ENCODE results near the gene TTC3. TPM values are rescaled to one million over a fixed set of nuclear protein-coding genes. Genes with fewer than 3 reads are reported as not detected.
A peak's percentile ranks its signal among the peaks of the same experiment; 100 is the strongest.

TTC3 gene
- polyA plus RNA-seq, 4 donors: 18.6 to 106 (median 29.0) TPM

GRCh38 chr21:37244501-37245095, 171.5 kb downstream of the TTC3 start:
- no peaks in the 10 kb centered on the region for H3K9me3 ChIP-seq (ENCODE audit: control insufficient read depth in 2 of 2, insufficient read depth in 1 of 2, low read depth in 1 of 2, low read length in 1 of 2)
- H3K4me3 ChIP-seq (ENCODE audit: low read depth in 1 of 3, low read length in 3 of 3): no peak overlapping the region
- no peaks in the 10 kb centered on the region for H3K4me1 ChIP-seq (ENCODE audit: control insufficient read depth in 3 of 3, insufficient read depth in 2 of 3, low read depth in 1 of 3, low read length in 2 of 3)
- no peak for DNase-seq
- no peak overlapping the region for H3K27ac ChIP-seq (ENCODE audit: low read depth in 1 of 3, low read length in 2 of 3)
- WGBS, 3 donors: 71 to 83% (median 75%) methylated on average over 12 of the region's 12 CpGs
- FAIRE-seq: no peak
- peaks cover 0 to 24% (median 5%) of the 10 kb centered on the region in 3 donors for H3K36me3 ChIP-seq (ENCODE audit: control insufficient read depth in 3 of 3, insufficient read depth in 2 of 3, low read depth in 1 of 3, low read length in 3 of 3)
- H3K27me3 ChIP-seq (ENCODE audit: control insufficient read depth in 3 of 3, insufficient read depth in 3 of 3, low read length in 3 of 3): no peaks in the 10 kb centered on the region

DNA sequence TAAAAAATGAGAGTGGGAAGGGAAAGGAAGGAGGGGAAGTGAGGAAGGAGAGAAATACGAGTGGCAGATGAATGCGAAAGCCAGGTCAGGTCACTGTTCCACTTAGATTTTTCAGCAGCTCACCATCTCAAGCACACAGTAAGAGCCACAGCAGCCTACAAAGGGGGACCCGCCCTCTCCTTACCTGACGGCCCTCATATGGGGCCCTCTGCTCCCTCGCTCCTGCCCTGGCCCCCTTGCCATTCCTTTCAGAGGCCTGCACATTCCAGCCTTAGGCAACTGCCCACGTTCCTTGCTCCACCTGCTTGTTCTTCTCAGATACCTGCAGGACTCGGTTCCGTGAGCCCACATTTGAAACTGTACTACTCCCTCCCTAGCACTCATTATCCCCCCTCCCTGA, 172.1 kb downstream of the TTC3 start:
- Histone ChIP-seq H3K36me3 (ENCODE audit: control insufficient read depth in 3 of 3, insufficient read depth in 2 of 3, low read depth in 1 of 3, low read length in 3 of 3) (peaks cover 0 to 21% (median 5%) of the 10 kb centered on the region in 3 donors), H3K4me3 (ENCODE audit: low read depth in 1 of 3, low read length in 3 of 3) (no peak overlapping the region), H3K27ac (ENCODE audit: low read depth in 1 of 3, low read length in 2 of 3) (no peak overlapping the region), H3K4me1 (ENCODE audit: control insufficient read depth in 3 of 3, insufficient read depth in 2 of 3, low read depth in 1 of 3, low read length in 2 of 3) (no peaks in the 10 kb centered on the region), H3K27me3 (ENCODE audit: control insufficient read depth in 3 of 3, insufficient read depth in 3 of 3, low read length in 3 of 3) (no peaks in the 10 kb centered on the region), H3K9me3 (ENCODE audit: control insufficient read depth in 2 of 2, insufficient read depth in 1 of 2, low read depth in 1 of 2, low read length in 1 of 2) (no peaks in the 10 kb centered on the region)
- 87 to 91% (median 89%) methylated on average over 8 of the region's 8 CpGs for WGBS, 3 donors
- FAIRE-seq (no peak), DNase-seq (peak in 1 of 2 donors; percentile 15)

- no peak overlapping the region for H3K4me3 ChIP-seq (ENCODE audit: low read depth in 1 of 3, low read length in 3 of 3)
- no peaks in the 10 kb centered on the region for H3K4me1 ChIP-seq (ENCODE audit: control insufficient read depth in 3 of 3, insufficient read depth in 2 of 3, low read depth in 1 of 3, low read length in 2 of 3)
- FAIRE-seq (no peak), DNase-seq (no peak)
- 80 to 86% (median 83%) methylated on average over 1 of the region's 1 CpG for WGBS, 3 donors
- H3K27me3 ChIP-seq (ENCODE audit: control insufficient read depth in 3 of 3, insufficient read depth in 3 of 3, low read length in 3 of 3): no peaks in the 10 kb centered on the region
- H3K27ac ChIP-seq (ENCODE audit: low read depth in 1 of 3, low read length in 2 of 3): no peak overlapping the region
- H3K36me3 ChIP-seq (ENCODE audit: control insufficient read depth in 3 of 3, insufficient read depth in 2 of 3, low read depth in 1 of 3, low read length in 3 of 3): peaks cover 0 to 6% (median 0%) of the 10 kb centered on the region in 3 donors
- no peaks in the 10 kb centered on the region for H3K9me3 ChIP-seq (ENCODE audit: control insufficient read depth in 2 of 2, insufficient read depth in 1 of 2, low read depth in 1 of 2, low read length in 1 of 2)
Measured at GRCh38 chr21:37248298-37248697, 175.2 kb downstream of the TTC3 start.

DNA sequence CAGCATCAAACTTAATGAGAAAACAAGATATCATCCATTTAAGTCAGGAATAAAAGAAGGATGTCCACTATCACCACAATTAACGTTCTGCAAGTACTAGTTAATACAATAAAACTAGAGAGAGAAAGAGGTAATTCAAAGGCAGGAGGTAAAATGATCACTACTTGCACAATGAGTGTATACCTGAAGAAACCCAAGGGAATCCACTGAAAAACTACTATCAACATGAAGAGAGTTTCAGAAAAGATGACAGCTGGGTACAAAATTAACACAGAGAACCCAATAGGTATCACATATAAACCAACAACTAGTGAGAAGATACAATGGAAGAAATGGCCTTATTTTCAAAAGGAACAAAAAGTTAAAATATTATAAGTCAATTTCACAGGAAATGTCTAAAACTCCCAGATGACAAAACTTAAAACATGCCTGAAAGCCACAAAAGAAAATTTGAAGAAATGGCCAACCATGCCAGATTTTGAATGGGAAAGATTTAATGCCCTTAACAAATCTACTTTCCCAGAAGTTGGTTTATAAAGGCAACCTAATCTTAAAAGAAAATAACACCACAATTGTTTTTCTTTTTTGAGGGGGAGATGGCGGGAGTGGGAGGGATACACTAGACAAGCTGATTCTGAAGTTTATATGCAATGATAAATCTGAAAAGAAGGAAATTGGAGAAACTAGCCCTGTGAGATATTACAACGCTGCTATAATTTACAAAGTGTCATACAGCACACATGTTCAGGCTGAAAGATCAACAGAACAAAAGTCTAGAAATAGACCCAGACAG, 176.3 kb downstream of the TTC3 start:
- DNase-seq: no peak
- no peak for FAIRE-seq
- Histone ChIP-seq H3K4me1 (ENCODE audit: control insufficient read depth in 3 of 3, insufficient read depth in 2 of 3, low read depth in 1 of 3, low read length in 2 of 3) (no peaks in the 10 kb centered on the region), H3K27me3 (ENCODE audit: control insufficient read depth in 3 of 3, insufficient read depth in 3 of 3, low read length in 3 of 3) (no peaks in the 10 kb centered on the region), H3K27ac (ENCODE audit: low read depth in 1 of 3, low read length in 2 of 3) (no peak overlapping the region), H3K9me3 (ENCODE audit: control insufficient read depth in 2 of 2, insufficient read depth in 1 of 2, low read depth in 1 of 2, low read length in 1 of 2) (no peaks in the 10 kb centered on the region), H3K36me3 (ENCODE audit: control insufficient read depth in 3 of 3, insufficient read depth in 2 of 3, low read depth in 1 of 3, low read length in 3 of 3) (no peaks in the 10 kb centered on the region), H3K4me3 (ENCODE audit: low read depth in 1 of 3, low read length in 3 of 3) (no peak overlapping the region)
- WGBS, 3 donors: 80 to 91% (median 87%) methylated on average over 3 of the region's 3 CpGs

DNA sequence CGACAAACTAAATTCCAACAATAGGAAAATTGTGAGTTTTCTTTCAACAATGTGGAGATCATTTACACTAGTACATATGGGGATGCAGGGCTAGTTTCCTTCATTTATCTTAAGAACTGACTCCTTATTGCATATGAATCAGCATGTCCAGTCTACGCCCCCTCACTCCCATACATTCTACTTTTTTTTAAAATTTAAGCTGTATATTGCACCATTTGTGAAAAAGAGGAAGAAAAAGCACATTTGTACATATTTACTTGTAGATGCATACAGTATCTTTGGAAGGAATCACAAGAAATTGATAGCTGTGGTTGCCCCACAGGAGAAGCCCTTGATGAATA, 178.2 kb downstream of the TTC3 start:
- Histone ChIP-seq H3K4me3 (ENCODE audit: low read depth in 1 of 3, low read length in 3 of 3) (no peak overlapping the region), H3K4me1 (ENCODE audit: control insufficient read depth in 3 of 3, insufficient read depth in 2 of 3, low read depth in 1 of 3, low read length in 2 of 3) (no peaks in the 10 kb centered on the region), H3K27me3 (ENCODE audit: control insufficient read depth in 3 of 3, insufficient read depth in 3 of 3, low read length in 3 of 3) (no peaks in the 10 kb centered on the region), H3K27ac (ENCODE audit: low read depth in 1 of 3, low read length in 2 of 3) (no peak overlapping the region), H3K36me3 (ENCODE audit: control insufficient read depth in 3 of 3, insufficient read depth in 2 of 3, low read depth in 1 of 3, low read length in 3 of 3) (no peaks in the 10 kb centered on the region), H3K9me3 (ENCODE audit: control insufficient read depth in 2 of 2, insufficient read depth in 1 of 2, low read depth in 1 of 2, low read length in 1 of 2) (no peaks in the 10 kb centered on the region)
- no peak for DNase-seq
- FAIRE-seq: no peak
- 80 to 97% (median 86%) methylated on average over 2 of the region's 2 CpGs for WGBS, 3 donors

Other genes with a start within 250 kb of the TTC3 start
- gene HLCS, start 106.6 kb upstream of the TTC3 start, polyA plus RNA-seq: 10 to 100 TPM in 1 of 4 donors, 1 to 10 TPM in 3; 2.7 to 13.7 (median 4.9) TPM
- gene RIPPLY3, start 66.6 kb upstream of the TTC3 start, polyA plus RNA-seq: under 1 TPM in 2 of 4 donors, not detected in 2; 0.07 to 0.21 TPM
- 10 to 100 TPM; 10.5 to 43.3 (median 24.4) TPM for gene PIGP, start 183 bp upstream of the TTC3 start, polyA plus RNA-seq
- gene VPS26C, start 194.1 kb downstream of the TTC3 start, polyA plus RNA-seq: 10 to 100 TPM; 28.2 to 54.6 (median 45.7) TPM

All from small intestine (tissue), 7 donors.